Measurements from ENCODE around the gene PHLPP1.

The PHLPP1 gene

GRCh38 chr18:62751977-62752376, 36.6 kb downstream of the PHLPP1 start:
- H3K4me3 ChIP-seq (ENCODE audit: low read depth, low read length), result no peak overlapping the region
- in situ Hi-C loops (cut with HindIII; ENCODE audit: low sequenced_read_pairs), result no loop called here
- no peak for TF ChIP-seq CTCF (IDR thresholded peaks at IDR 0.05; ENCODE audit: low read depth, low read length, missing control alignments)
- no peak for DNase-seq (ENCODE audit: low read depth)

- H3K4me3 ChIP-seq (ENCODE audit: low read depth, low read length), result no peak overlapping the region
- in situ Hi-C loops (cut with HindIII; ENCODE audit: low sequenced_read_pairs), result no loop called here
- TF ChIP-seq CTCF (IDR thresholded peaks at IDR 0.05; ENCODE audit: low read depth, low read length, missing control alignments), result no peak
- DNase-seq (ENCODE audit: low read depth), result no peak
These were observed 38.7 kb downstream of the PHLPP1 start for GRCh38 chr18:62754026-62754425.

GRCh38 chr18:62755454-62755853, 40.1 kb downstream of the PHLPP1 start:
- in situ Hi-C loops (cut with HindIII; ENCODE audit: low sequenced_read_pairs), result no loop called here
- no peak for TF ChIP-seq CTCF (IDR thresholded peaks at IDR 0.05; ENCODE audit: low read depth, low read length, missing control alignments)

GRCh38 chr18:62755946-62756345, 40.6 kb downstream of the PHLPP1 start:
- no peak for DNase-seq (ENCODE audit: low read depth)
- no peak overlapping the region for H3K4me3 ChIP-seq (ENCODE audit: low read depth, low read length)
- in situ Hi-C loops (cut with HindIII; ENCODE audit: low sequenced_read_pairs), result no loop called here
- TF ChIP-seq CTCF (IDR thresholded peaks at IDR 0.05; ENCODE audit: low read depth, low read length, missing control alignments), result no peak

More at GRCh38 chr18:62755454-62755853, 40.1 kb downstream of the PHLPP1 start:
- DNase-seq (ENCODE audit: low read depth), result no peak
- H3K4me3 ChIP-seq (ENCODE audit: low read depth, low read length), result no peak overlapping the region

- in situ Hi-C loops (cut with HindIII; ENCODE audit: low sequenced_read_pairs), result no loop called here
- no peak for TF ChIP-seq CTCF (IDR thresholded peaks at IDR 0.05; ENCODE audit: low read depth, low read length, missing control alignments)
- no peak overlapping the region for H3K4me3 ChIP-seq (ENCODE audit: low read depth, low read length)
- DNase-seq (ENCODE audit: low read depth), result no peak
These were observed 42.2 kb downstream of the PHLPP1 start for GRCh38 chr18:62757399-62758010.

- TF ChIP-seq CTCF (IDR thresholded peaks at IDR 0.05; ENCODE audit: low read depth, low read length, missing control alignments), result no peak
- in situ Hi-C loops (cut with HindIII; ENCODE audit: low sequenced_read_pairs), result no loop called here
- no peak for DNase-seq (ENCODE audit: low read depth)
- no peak overlapping the region for H3K4me3 ChIP-seq (ENCODE audit: low read depth, low read length)
These were observed 43.2 kb downstream of the PHLPP1 start for GRCh38 chr18:62758591-62758990.

Measured in astrocyte of the cerebellum (primary cell).